ENCODE measurements around the gene INS. TPM values are rescaled to one million over a fixed set of nuclear protein-coding genes. Genes with fewer than 3 reads are reported as not detected.

The INS gene
- total RNA-seq, 2 donors from 2014 or later, result not detected

- TF ChIP-seq POLR2AphosphoS5 (IDR thresholded peaks at IDR 0.05) (no peak), POLR2A (IDR thresholded peaks at IDR 0.05) (no peak), CTCF (IDR thresholded peaks at IDR 0.05) (no peak)
- intact Hi-C loops (cut with DNase I), result no loop called here
- H3K4me1 ChIP-seq (replicated peaks), result no peaks in the 10 kb centered on the region
- no peaks in the 10 kb centered on the region for H3K36me3 ChIP-seq
- H3K27me3 ChIP-seq (replicated peaks; ENCODE audit: insufficient read depth), result peaks cover 3% of the 10 kb centered on the region
- no peak overlapping the region for H3K4me3 ChIP-seq
- no peak for DNase-seq (ENCODE audit: low spot score)
- WGBS, result 96% methylated on average over 1 of the region's 1 CpG
- H3K9me3 ChIP-seq, result no peaks in the 10 kb centered on the region
- H3K27ac ChIP-seq, result no peak overlapping the region
These were observed 44.3 kb downstream of the INS start for GRCh38 chr11:2116680-2117079.

GRCh38 chr11:2115308-2115707 is 45.7 kb downstream of the INS start:
- intact Hi-C loops (cut with DNase I), result no loop called here

GRCh38 chr11:2114430-2115241 is 46.4 kb downstream of the INS start:
- no peak for DNase-seq (ENCODE audit: low spot score)
- Histone ChIP-seq H3K9me3 (no peaks in the 10 kb centered on the region), H3K27me3 (replicated peaks; ENCODE audit: insufficient read depth) (no peaks in the 10 kb centered on the region), H3K36me3 (no peaks in the 10 kb centered on the region), H3K4me3 (no peak overlapping the region), H3K27ac (no peak overlapping the region), H3K4me1 (replicated peaks) (no peaks in the 10 kb centered on the region)
- TF ChIP-seq POLR2A (IDR thresholded peaks at IDR 0.05) (no peak), CTCF (IDR thresholded peaks at IDR 0.05) (no peak), POLR2AphosphoS5 (IDR thresholded peaks at IDR 0.05) (no peak)
- WGBS, result 89% methylated on average over 32 of the region's 32 CpGs
- intact Hi-C loops (cut with DNase I), result no loop called here

More at GRCh38 chr11:2115308-2115707, 45.7 kb downstream of the INS start:
- 93% methylated on average over 12 of the region's 12 CpGs for WGBS
- Histone ChIP-seq H3K4me3 (no peak overlapping the region), H3K4me1 (replicated peaks) (no peaks in the 10 kb centered on the region), H3K9me3 (no peaks in the 10 kb centered on the region), H3K36me3 (no peaks in the 10 kb centered on the region), H3K27me3 (replicated peaks; ENCODE audit: insufficient read depth) (no peaks in the 10 kb centered on the region), H3K27ac (no peak overlapping the region)
- no peak for DNase-seq (ENCODE audit: low spot score)
- TF ChIP-seq POLR2AphosphoS5 (IDR thresholded peaks at IDR 0.05) (no peak), POLR2A (IDR thresholded peaks at IDR 0.05) (no peak), CTCF (IDR thresholded peaks at IDR 0.05) (no peak)

GRCh38 chr11:2113776-2114175 is 47.2 kb downstream of the INS start:
- Histone ChIP-seq H3K36me3 (no peaks in the 10 kb centered on the region), H3K9me3 (no peaks in the 10 kb centered on the region), H3K27me3 (replicated peaks; ENCODE audit: insufficient read depth) (no peaks in the 10 kb centered on the region), H3K4me1 (replicated peaks) (no peaks in the 10 kb centered on the region), H3K27ac (no peak overlapping the region), H3K4me3 (no peak overlapping the region)
- WGBS, result 64% methylated on average over 11 of the region's 11 CpGs
- TF ChIP-seq POLR2A (IDR thresholded peaks at IDR 0.05), result no peak
- TF ChIP-seq POLR2AphosphoS5 (IDR thresholded peaks at IDR 0.05), result no peak
- no peak for TF ChIP-seq CTCF (IDR thresholded peaks at IDR 0.05)
- intact Hi-C loops (cut with DNase I), result no loop called here
- DNase-seq (ENCODE audit: low spot score), result no peak

- Histone ChIP-seq H3K27me3 (replicated peaks; ENCODE audit: insufficient read depth) (no peaks in the 10 kb centered on the region), H3K9me3 (no peaks in the 10 kb centered on the region), H3K27ac (no peak overlapping the region), H3K4me3 (no peak overlapping the region), H3K36me3 (no peaks in the 10 kb centered on the region), H3K4me1 (replicated peaks) (no peaks in the 10 kb centered on the region)
- intact Hi-C loops (cut with DNase I), result no loop called here
- 64% methylated on average over 12 of the region's 12 CpGs for WGBS
- no peak for DNase-seq (ENCODE audit: low spot score)
- no peak for TF ChIP-seq POLR2AphosphoS5 (IDR thresholded peaks at IDR 0.05)
- no peak for TF ChIP-seq CTCF (IDR thresholded peaks at IDR 0.05)
- TF ChIP-seq POLR2A (IDR thresholded peaks at IDR 0.05), result no peak
These were observed 50.5 kb downstream of the INS start for GRCh38 chr11:2110521-2110920.

All from prostate gland (tissue), 2 donors.